GM19397 (cell line): Measurements from ENCODE around the gene ABLIM3.

Source experiments
- ATAC-seq: cut with Tn5 transposase; IDR thresholded peaks from one replicate; pipeline ENCODE4 v1.9.1; 2021; ENCODE audit warnings: mild to moderate bottlenecking, moderate library complexity; ENCODE audit not compliant: unreplicated experiment

Gene ABLIM3

DNA sequence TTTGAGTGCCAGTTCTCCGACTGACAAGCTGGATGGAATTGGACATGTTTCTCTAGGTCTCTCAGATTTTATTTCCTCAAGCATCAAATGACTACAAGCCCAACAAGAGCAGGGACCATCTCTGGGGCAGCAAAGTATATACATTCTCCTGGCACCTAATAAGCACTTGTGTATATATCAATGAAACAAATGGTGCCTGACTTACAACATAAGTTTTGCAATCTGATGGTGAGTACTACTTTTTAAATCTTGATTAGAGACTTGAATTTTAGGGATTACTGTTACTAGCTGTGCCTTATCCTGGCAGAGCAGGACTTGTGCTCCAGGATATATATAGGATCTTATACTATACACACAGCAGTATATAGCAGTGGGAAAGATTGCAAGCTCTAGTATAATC lies 8.8 kb upstream of the ABLIM3 start:
- no peak for ATAC-seq

DNA sequence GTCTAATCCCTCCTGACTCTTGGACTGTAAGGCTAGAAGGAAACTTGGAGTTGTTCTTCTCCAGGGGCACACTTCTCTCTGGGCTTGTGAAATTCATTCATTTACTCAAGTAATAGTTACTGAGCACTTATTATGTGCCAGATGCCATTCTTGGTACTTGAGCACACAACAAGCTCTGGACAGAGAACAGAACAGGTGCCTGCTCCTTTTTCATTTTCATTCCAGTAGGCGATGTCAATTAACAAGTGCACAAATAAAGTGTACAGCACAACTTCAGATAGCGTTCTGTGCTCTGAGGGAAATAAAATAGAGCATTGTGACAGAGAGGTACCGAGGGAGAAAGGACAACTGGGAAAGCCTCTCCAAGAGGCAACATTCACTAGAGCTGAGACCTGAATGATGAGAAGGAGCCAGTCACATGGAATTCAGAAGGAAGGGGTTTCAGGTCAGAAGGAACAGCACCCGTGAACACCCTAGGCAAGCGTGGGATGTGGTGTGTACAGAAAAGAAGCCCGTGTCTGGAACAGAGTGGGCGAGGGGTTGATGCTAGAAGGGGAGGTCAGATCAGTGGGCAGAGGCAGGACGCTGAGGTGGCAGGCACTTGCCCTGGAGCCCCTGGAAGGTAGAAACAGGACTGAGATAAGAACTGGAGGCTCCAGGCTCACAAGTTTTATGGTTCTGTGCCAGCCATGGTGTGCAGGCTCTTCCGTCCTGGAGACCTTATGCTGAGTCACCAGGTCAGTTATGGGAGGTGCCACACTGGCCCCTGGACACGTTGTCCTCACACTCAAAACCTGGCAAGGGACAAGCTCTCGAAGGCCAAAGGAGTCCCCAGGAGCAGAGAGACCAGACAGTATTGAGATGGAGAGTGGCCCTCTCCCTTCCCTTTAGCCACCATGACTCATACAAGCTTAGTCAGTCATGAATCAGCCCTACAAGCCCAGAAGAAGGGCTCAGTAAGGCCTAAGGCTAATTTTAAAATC lies 7.2 kb upstream of the ABLIM3 start:
- ATAC-seq = no peak

DNA sequence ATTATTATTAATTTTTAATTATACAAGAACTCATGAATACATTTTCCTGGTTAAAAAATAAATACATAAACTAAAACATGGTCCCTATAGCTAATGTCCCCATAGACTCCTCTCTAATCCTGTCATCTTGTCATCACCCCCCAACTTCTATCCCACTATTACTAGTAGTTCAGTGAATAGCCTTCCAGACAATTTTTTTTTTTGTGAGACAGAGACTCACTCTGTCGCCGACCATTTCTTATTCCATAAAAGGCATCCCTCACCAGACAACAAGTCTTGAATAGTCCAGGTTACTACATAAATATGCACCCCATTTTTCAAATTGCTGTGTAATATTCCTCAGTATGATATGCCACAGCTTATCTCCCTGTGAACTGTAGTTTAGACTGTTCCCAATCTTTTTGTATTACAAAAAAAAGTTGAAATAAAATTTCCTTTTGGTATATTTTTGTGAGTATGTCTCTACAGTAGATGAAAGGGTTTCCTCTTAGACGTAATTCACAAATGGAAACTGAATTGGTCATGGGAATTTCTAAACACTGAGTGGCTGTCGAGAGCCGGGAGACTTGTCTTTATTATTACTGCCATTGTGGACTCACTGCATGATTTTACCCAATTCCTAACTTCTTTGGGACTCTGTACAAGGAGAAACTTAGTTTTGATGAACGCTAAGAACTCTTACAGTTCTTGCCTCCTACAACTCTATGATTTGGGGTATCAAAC lies 6.4 kb upstream of the ABLIM3 start:
- no peak for ATAC-seq

DNA sequence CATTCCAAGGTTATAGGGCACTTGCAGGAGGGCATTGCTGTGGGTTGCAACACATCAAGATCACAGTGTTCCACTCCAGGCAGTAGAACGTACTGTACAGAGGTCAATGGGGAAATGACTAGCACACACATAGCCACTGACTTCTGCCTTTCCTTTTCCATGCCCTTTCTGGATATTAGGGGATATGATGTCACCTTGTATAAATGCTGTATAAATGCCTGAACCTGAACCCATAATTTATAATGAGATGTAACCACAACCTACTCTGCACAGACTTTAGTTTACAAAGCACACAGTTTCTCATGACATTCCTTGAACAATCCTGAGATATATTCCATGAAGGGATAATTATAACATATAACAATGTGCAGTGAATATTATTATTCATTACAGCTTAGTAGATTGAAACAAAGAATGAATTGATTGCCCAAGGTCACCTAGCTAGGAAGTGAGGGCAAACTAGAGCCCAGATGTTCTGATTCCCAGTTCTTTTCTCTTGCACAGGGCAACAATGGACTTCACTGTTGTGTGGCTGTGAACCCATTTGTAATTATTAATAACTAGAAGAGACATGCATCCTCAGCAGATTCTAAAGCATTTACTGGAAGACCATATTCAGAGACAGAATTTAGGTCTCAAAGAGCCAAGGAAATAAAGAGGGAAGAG lies 5.6 kb upstream of the ABLIM3 start:
- no peak for ATAC-seq

DNA sequence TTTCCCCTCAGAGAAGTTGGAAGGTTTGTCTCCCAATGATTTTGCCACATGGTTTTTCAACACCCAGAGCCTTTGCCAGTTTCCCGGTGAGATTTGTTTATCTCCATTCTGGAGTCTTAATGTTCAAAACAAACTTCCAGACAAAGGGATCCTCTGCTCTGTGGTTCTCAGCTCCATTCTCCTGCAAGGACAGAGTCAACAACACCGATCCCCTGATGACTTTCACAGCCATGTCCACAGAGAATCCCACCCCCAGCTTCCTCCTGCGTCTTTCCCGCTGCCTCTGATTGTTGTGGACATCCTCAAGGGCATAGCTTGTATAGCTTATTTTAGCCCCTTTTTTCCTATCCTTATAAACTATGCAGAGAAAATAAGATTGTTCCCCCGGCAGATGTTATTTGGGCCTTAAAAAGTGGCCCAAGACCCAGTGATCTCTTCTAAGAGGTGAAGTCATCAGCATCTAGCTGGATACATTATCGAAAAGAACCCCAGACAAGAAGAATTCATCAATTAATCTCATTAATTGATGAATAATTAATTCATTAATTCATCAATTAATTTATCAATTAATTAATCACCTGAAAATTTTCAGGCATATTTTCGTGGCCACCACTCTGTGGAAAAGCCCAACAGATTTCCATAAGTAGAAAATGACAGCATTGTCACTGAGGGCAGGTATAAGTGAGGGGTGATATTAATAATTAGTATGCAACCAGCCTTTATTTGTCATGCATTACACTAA lies 2.9 kb upstream of the ABLIM3 start:
- no peak for ATAC-seq

DNA sequence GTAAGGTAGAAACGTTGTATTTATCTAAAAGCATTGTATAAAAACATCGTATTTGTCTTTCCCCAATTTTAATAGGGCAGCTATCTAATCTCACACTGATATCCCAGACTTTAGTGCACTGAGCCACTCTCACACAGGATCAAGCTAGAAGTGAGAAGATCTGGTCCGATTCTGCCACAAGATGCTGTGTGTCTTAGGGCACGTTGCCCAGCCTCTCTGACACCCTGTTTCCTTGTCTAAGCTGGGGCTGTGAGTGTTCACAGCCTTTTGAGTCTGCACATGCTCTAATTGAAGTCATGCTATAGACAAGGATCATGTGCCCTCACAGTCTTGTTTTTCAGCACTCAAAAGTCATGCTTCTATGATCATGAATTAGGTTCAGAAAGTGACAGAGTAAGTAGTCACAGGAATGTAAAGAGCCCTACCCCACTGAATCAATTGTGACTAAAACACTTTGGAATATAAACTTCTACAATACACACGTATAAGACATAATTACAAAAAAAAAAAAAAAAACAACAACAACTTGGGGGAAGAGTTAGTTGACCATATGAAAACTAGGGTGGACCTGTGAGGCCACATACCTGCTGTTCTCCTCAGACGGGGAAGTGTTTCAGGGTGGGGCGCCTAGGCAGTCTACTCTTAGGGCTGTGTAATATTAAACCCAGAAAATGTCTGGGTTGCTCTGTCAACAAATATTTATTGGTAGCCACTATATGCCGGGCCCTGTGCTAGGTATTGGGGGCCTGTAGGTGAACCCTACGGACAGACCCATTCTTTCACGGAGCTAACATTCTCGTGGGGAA lies 893 bp upstream of the ABLIM3 start:
- ATAC-seq = no peak

DNA sequence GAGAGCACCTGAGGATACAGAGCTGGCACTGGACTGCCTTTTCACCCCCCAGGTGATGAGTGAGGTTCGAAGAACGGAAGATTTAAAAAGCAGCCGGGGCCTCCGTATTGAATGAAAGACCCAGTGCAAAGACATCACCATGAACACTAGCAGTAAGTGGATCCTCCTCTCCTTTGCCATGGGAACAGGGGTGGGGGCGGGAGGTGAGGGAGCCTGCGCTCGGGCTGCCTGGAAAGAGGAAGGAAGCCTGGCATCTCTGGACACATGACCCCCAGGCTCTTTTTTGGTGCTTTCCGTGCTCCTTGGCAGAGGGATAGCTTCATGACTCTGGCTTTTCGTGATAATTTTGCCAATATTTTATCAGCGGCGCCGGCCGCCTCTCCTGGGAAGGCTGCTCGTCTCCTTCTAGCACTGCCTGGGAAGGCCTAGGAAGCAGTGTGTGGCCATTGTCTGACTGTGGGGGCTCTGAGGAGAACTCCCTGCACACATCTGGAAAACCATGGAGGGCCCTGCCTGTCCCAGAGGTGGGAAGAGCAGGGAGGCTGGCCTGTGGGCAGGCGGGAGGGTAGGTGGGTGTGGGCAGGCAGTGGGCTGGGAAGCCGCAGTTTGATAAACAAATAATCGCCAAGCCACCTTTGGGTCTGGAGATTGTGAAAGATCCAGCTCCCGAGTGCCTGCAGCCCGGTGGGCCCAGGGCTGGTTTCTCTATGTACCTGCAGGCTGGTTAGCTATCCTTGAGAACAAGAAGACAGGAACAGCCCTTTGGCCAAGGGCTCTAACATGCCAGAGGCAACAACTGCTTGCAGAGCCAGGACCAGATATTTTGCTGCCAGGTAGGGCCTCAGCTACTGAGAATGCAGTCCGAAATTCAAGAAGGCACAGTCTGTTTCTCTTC lies 911 bp downstream of the ABLIM3 start:
- no peak for ATAC-seq

DNA sequence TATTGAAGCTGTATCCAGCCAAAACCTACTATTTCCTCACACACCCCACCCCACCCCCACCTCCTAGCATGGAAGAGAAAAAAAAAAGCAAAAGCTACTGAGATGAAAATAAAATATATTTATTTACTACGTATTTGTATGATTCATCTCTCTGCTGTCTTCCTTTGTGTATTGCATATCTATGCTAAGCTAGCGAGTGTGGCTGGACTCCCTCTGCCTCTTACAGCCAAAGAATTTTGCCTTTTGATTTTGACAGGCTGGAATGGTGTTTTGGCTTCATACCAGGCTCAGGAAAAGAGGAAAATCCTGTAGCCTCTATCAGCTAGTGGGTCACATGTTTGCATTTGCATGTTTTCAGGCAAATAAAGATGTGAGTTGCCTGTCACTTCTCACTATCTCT lies 2.2 kb downstream of the ABLIM3 start:
- ATAC-seq = no peak

DNA sequence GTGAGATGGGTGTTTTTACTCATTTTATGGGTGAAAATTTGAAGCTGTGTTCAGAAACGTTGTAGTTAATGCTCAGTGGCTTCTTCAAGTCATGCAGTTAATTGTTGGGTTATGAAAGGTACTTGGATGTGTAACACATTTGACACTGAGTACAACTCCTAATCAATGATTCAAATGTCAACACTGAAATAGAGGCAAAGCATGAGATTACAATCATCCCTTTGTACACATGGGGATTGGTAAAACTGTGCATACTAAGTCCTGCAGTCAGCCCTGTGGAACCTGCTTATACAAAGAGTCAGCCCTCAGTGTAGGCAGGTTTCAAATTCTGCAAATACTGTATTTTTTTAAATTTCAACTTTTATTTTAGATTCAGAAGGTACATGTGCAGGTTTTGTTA lies 3.3 kb downstream of the ABLIM3 start:
- ATAC-seq = no peak

DNA sequence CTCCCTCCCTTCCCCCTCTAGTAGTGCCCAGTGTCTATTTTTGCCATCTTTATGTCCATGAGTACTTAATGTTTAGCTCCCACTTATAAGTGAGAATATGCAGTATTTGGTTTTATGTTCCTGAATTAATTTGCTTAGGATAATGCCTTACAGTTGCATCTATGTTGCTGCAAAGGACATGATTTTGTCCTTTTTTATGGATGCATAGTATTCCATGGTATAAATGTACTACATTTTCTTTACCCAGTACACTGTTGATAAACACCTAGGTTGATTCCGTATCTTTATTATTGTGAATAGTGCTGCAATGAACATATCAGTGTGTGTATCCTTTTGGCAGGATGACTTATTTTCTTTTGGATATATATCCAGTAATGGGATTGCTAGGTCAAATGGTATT lies 3.8 kb downstream of the ABLIM3 start:
- no peak for ATAC-seq

DNA sequence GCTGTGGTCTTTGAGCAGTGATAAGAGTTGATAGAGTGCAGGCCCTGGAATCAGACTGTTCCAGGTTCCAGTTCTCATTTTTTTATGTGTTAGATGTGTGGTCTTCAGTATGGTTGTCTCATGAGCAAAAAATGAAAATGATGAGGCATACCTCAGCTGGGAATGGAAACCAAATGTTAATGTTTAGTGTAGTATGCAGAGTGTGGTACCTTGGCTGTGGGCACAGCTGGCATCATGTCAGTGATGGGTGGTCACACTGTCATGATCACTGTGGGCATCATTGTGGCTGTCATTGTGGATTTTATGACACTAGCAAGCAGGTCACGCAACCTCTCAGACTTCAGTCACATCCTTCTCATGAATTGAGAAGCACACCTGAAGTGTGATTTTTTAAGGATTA lies 6.4 kb downstream of the ABLIM3 start:
- ATAC-seq = no peak

DNA sequence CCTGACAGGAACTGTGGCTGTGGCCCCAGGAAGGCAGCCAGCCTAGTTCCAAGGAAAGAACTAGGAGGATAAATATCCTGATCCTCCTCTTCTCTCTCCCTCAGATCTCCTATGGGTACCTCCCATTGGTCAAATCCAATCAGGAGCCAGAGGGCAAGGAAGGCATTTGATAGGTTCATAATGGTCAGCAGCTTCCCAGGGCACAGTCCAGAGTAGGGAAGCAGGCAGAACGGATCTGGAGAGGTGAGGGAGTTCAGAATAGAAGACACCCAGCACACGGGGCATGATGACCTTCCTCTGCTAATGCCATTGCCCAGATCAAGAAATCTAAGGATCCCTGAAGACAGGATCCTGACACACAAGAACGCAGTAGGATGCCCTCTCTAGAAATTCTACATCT lies 8.6 kb downstream of the ABLIM3 start:
- no peak for ATAC-seq

DNA sequence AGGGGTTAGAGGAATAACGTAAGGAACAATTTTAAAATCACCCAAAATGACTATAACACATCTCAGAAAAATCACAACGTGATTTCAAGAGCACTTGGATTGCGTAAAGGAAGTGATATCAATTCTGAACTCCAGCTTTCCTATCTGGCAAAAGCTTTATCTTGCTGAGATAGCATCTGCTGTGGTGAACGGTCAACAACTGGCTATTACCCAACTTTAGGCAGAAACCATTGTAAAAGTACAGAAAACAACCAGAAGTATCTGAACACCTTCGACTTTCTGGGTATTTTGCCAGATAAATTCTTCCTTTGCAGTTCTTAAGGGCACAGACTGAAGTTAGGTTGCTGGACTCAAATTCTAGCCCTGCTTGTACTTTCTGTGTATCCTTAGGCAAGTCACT lies 9.2 kb downstream of the ABLIM3 start:
- no peak for ATAC-seq

DNA sequence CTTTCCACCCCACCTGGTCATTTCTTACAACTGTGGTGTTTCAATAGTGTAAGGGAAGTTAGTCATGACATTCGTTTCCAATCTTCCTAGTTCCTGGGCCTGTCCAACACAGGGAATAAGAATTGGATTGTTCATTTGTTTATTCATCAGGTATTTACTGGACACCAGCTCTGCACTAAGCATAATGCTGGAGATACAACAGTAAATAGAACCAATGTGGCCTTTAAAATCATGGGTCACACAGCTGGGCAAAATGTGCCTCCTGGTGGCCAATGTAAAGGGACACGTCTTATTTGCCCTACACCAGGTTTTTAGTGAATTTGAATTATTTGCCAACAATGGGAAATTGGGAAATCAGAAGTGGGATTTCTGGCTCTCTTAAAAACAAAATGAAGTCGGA lies 10.4 kb downstream of the ABLIM3 start:
- ATAC-seq = no peak

DNA sequence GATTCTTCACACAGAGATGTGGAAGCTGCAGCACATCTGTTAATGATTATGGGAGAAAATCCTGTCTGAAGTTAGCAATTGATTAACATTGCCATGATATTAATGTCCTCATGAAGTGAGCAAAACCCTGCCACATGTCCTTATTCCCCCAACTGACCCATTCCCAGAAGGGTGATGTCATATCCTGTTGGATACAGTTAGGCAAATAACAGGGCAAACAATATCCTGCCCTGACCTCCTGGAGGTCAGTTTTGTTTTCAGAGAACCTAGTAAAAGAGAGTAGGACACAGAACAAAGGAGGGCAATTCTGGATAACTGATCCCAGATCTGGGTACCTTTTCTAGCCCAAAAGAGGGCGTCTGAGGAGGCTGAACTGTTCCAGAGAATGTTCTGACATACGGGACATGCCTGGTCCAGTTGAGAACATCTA lies 11.0 kb downstream of the ABLIM3 start:
- no peak for ATAC-seq

DNA sequence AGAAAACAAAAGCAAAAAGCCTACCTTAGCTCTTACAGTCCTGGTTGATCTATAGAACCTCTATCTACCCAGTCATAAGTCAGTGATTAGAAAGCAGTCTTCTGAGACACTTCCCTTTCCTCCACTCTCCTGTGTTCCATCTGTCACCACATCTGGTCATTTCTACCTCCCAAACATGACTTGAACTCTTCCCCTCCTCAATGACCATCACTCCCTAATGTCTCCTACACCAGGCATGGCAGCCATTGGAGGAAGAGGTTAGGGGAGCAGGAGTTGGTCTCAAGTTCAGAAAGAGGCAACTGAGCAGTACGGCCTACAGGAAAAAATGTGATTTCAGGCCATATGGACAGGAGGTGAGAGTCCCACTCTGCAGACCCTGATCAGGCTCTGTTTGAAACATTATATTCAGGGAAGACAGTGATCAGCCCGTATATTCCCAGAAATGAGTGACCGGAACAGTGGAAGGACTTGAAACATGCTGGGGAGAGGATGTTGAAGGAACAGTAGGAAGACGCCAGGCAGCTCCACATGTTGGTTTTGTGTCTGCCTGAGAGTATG lies 12.0 kb downstream of the ABLIM3 start:
- ATAC-seq = no peak

DNA sequence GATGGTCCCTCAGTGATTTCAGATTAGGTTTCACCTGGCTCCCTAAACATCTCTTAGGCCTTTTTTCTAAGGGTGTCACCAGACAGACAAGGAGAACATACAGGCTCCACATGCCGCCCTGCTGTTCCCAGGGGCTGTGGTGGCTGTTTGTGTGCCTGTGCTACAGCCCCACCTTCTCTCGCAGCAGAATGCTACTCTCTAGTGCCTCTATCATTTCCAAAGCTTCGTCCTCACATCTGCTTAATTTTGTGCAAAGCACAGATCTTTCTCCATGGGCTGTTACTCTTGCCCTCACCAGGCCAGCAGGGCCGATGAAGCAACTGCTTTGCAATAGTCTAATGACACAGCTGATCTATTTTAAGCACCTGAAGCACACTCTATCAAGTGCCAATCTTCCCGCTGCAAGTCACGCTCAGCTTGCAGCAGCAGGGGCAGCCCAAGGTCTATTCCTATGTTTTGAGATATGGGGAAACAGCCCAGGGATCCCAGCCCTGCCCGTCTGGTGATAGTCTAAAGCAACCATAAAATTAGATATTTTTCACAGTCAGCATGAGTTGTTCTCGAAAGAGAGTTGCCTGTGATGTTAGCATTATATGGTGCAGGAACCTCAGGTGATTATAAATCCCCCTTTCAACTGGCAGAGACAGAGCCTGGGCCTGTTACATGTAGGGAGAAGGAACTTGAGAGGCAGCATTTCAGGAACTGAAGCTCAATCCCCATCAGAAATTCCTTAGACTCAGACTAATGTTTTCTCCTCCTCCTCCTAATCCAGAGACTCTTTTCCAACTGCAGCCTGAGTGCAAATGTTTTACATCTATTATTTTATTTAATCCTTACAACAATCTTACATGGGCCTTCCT lies 12.7 kb downstream of the ABLIM3 start:
- no peak for ATAC-seq

DNA sequence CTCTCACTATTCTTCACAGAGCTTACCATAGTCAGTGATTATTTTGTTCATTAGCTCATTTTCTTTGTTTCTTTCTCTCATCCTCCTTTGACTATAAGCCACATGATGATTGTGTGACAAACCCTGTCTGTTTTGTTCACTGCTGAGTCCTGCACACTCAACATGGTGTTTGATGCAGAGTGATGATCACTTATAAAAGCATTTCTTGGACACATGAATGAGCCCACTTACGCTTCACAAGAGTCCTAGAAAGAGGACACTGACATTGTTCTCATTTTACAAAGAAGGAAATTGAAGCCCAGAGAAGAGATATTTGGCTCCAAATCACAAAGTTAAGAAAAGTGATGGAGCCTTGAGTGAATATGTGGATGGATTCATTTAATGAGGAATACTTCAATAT lies 13.4 kb downstream of the ABLIM3 start:
- no peak for ATAC-seq
